ENCODE data around the gene VOPP1.
A peak's percentile ranks its signal among the peaks of the same experiment; 100 is the strongest.
"Not testable (repeated sequence)": the region's sequence is repeated elsewhere in the genome, so short reads cannot be mapped to it uniquely, and the experiment has no call there.

Gene VOPP1

DNA sequence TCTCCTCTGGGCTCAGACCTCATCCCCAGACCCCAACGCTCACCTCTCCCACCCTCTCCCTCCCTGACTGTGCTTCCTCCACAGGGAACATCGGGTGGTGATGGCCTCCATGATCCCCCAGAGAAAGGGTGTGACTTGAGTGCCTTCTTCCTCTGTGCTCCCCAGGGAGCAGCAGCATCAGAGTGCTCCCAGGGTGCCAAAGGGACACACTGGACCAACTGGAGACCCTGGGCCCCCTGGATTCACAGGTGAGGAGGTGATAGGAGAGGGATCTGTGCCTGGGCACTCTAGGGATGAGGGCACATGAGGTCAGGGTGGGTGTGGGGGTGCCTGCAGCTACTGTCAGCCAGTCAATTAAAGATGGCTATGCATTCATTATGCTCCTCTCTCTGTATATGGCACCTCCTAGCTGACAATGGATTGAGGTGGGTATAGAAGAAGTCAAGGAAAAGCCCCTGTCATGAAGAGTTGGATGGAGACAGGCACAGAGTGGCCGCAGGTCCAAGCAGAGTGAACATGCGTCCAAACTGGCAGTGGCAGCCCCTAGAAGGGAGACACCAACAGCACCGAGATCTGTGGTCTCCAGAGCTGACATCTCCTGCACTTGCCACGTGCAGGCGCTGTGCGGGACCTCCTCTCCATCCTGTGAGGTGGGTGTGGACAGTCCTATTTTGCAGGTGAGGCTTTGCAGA is 15.5 kb upstream of the VOPP1 start:
- FAIRE-seq: no peak

DNA sequence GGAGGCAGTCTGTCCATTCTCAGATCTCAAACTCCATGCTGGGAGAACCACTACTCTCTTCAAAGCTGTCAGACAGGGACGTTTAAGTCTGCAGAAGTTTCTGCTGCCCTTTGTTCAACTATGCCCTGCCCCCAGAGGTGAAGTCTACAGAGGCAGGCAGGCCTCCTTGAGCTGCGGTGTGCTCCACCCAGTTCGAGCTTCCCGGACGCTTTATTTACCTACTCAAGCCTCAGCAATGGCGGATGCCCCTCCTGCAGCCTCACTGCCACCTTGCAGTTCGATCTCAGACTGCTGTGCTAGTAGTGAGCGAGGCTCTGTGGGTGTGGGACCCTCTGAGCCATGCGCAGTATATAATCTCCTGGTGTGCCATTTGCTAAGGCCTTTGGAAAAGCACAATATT is 10.4 kb upstream of the VOPP1 start:
- not testable (repeated sequence) for DNase-seq (ENCODE audit: insufficient read length, low spot score); FAIRE-seq

More for the DNA sequence above, 15.5 kb upstream of the VOPP1 start:
- DNase-seq (ENCODE audit: insufficient read length, low spot score): no peak

GRCh38 chr7:55576753-55577152 is 4.5 kb upstream of the VOPP1 start:
- FAIRE-seq (no peak), DNase-seq (ENCODE audit: insufficient read length, low spot score) (no peak)

DNA sequence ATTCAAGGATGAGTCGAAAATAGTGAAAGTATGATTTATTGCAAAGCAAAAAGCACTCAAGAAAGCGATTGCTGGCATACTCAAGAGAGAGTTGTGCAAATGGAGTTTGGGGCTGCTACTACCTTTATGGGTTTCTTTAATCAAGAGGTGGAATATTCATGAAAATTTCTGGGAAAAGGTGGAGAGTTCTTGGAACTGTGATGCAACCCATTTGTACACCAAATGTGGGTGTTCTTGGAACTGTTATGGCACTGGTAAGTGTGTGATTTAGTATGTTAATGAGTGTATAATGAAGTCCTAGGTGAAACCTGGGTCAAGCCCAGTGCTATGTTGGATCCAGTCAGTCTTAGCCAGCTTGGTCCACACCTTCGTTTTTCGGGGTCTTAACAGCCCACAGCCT is 3.4 kb upstream of the VOPP1 start:
- no peak for DNase-seq (ENCODE audit: insufficient read length, low spot score)
- no peak for FAIRE-seq

- no peak for DNase-seq (ENCODE audit: insufficient read length, low spot score)
- FAIRE-seq: no peak
Observed at GRCh38 chr7:55575098-55575497, 2.8 kb upstream of the VOPP1 start.

DNA sequence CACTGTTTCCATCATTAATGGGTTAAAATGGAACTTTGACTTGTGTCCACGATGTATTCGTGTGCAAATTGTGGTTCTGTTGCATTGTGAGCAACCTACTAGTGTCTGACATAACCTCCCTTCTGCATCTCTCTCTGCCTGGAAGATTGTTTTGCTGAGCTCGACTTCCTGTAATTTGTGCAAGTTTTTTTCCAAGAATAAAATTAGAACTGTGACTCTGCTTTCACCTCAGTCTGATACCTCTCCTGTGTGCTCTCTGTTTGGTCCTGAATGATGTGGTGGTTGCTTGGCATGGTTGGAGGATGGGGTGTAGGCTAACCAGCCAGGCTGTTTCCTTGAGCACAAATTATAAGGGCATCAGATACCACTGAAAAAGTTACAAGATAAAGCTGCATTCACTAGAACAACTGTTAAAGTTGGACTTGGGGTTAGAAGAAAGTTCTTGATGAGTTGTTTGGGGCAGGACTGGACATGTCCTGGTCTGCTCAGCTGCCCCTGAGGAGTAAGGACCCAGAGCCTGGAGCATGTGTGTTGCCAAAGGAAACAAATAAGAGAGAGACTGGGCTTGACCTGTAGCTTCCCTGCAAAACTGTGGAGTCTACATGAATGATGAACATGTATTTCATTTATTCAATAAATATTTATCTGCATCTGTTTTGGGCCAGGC is 1.9 kb upstream of the VOPP1 start:
- DNase-seq (ENCODE audit: insufficient read length, low spot score): no peak
- FAIRE-seq: peak; percentile 31

DNA sequence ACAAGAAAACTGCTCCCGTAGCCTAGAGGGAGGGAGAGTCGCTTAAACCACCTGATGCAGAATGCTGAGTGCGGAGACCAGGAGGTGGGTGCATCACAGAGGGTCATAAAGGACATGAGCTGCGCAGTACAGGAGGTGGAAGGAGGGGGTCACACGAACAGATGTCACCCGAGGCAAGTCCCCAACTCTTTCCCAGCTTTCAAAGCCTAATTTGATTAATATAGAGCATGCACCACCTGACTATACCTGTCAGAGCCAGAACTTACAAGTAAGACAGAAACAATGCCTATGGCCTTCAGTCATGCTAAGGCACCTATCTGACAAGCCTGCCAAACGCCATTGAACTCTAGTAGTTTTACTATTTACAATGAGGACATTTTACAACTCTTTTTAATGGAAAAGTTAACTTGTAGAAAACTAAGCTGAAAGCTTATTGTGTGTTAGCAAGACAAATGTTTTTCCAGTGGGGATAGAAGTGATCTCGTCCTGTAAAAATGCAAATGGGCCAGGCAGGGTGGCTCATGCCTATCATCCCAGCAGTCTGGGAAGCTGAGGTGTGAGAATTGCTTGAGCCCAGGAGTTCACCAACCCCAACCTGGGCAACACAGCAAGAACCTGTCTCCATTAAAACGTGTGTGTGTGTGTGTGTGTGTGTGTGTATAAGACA is 1.1 kb upstream of the VOPP1 start:
- no peak for DNase-seq (ENCODE audit: insufficient read length, low spot score)
- FAIRE-seq: peak; percentile 48

GRCh38 chr7:55571511-55572377 is 558 bp downstream of the VOPP1 start:
- no peak for DNase-seq (ENCODE audit: insufficient read length, low spot score)
- peak; percentile 40 for FAIRE-seq

DNA sequence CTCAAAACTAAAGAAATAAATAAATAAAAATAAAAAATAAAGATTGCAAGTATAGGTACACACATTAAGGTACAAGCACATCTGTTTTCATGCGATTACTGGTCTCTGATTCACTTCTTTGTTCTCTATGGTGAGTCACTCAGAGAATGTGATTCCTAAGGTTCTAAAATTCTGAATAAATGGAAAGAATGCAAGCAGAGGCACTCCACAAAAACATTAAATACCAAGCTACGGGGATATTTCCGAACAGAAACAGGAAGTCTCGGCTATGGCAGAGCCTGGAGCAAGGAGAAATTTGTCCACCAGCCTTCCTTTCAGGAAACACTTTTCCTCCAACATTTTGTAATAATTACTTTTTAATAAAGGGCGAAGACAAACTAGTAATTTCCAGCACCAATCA is 1.4 kb downstream of the VOPP1 start:
- DNase-seq (ENCODE audit: insufficient read length, low spot score) (no peak), FAIRE-seq (no peak)

- FAIRE-seq: peak; percentile 98
- DNase-seq (ENCODE audit: insufficient read length, low spot score): no peak
Observed at GRCh38 chr7:55570218-55570873, 2.0 kb downstream of the VOPP1 start.

DNA sequence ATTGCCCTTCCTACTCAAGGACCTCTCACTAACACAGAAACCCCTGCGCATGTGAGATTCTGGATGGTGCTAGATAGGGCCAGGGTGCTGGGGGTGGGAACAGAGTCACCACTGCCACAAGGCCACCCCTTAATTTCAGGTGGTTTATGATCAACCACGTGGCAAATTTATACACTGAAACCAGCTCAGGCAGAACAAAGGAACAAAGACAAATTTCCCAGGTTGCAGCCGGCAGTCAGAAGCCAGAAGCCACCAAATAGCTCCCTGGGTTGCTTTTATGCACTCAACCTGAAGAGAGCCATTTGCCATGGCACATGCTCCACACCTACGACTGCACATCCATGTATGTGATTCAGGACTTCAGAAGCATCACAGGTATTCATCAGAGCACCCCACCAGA is 2.5 kb downstream of the VOPP1 start:
- FAIRE-seq (peak; percentile 82), DNase-seq (ENCODE audit: insufficient read length, low spot score) (no peak)

DNA sequence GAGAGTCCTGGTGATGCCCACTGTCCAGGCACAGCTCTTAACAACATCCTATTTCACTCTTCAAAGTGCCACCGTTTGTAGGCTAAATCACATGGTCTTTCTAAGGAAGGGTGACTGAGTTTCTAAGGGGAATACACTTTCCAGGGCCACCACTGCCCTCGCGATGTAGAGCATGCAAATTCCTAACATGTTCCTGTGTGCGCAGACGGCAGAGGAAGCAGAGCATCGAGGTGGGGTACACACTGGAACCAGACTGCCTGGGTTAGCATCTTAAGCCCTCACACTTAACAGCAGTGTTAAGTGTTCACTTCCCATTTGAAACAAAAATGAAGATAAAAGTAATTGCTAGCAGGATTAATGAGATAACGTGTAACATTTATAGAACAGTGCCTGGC is 3.0 kb downstream of the VOPP1 start:
- no peak for FAIRE-seq
- no peak for DNase-seq (ENCODE audit: insufficient read length, low spot score)

- no peak for DNase-seq (ENCODE audit: insufficient read length, low spot score)
- peak; percentile 76 for FAIRE-seq
Observed at GRCh38 chr7:55568613-55569268, 3.6 kb downstream of the VOPP1 start.

DNA sequence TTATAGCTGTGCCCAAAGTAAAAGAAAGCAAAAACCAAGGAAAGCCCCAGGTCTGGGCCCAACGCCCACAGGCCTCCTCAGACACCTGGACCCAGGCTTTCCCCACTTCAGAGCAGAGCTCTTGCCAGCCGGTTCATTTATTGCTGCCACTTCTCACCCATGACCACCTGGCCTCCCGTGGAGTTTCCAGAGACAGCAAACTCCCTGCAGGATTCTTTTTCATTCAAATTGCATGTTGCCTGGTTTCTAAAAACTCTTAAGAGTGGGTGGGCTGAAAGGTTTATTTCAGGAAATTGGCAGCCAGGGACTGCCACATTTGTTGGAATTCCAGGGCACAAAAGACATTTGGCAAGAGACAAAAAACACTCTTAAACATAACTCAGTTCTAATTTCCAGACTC is 4.7 kb downstream of the VOPP1 start:
- no peak for DNase-seq (ENCODE audit: insufficient read length, low spot score)
- FAIRE-seq: peak; percentile 79

GRCh38 chr7:55565681-55566080 is 6.6 kb downstream of the VOPP1 start:
- DNase-seq (ENCODE audit: insufficient read length, low spot score): no peak
- FAIRE-seq: peak; percentile 68

DNA sequence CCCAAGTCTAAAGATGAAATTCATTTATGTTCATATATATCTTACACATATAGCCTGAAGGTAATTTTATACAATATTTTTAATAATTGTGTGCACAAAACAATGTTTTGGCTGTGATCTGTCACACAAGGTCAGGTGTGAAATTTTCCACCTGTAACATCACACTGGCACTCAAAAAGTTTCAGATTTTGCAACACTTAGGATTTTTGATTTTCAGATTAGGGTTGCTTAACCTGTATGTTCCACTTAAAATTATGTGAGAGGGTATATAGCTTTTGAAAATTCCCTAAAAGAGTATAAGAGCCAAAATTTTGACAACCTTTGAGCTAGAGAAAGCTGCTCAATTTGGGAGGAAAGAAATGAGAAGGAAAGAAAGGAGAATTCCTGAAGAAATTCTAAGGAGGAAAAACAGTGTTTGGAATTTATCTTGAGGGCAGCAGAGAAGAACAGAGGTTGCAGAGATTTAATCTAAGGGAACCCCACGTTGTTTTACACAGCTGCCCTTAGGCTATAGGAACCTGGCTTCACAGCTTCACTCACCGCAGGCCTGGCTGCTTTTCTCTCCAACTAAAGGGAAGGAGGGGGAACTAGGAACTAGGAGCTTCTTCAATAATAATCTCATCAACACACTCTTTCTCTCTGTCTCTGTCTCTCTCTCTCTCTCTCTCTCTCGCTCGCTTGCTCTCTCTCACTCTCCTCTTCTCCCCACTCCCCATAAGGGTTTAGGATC is 8.5 kb downstream of the VOPP1 start:
- no peak for DNase-seq (ENCODE audit: insufficient read length, low spot score)
- no peak for FAIRE-seq

DNA sequence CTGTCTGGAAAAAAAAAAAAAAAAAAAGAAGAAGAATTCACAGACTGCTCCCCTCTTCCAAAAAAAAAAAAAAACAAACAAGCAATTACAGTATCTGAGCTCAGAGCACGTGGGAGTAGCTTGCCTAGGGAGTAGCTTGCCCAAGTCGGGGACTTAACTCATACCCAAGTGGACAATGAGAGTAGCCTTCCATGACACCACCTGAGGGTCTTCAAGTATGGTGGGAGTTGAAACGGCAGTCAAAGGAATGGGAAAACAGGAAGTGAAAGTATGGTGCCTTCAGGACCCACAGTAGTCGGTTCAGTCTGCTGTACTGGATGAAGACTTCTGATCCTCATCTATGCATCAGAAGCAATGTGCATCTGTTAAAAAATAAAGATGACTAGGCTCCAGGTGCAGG is 10.6 kb downstream of the VOPP1 start:
- FAIRE-seq: peak; percentile 76
- no peak for DNase-seq (ENCODE audit: insufficient read length, low spot score)

DNA sequence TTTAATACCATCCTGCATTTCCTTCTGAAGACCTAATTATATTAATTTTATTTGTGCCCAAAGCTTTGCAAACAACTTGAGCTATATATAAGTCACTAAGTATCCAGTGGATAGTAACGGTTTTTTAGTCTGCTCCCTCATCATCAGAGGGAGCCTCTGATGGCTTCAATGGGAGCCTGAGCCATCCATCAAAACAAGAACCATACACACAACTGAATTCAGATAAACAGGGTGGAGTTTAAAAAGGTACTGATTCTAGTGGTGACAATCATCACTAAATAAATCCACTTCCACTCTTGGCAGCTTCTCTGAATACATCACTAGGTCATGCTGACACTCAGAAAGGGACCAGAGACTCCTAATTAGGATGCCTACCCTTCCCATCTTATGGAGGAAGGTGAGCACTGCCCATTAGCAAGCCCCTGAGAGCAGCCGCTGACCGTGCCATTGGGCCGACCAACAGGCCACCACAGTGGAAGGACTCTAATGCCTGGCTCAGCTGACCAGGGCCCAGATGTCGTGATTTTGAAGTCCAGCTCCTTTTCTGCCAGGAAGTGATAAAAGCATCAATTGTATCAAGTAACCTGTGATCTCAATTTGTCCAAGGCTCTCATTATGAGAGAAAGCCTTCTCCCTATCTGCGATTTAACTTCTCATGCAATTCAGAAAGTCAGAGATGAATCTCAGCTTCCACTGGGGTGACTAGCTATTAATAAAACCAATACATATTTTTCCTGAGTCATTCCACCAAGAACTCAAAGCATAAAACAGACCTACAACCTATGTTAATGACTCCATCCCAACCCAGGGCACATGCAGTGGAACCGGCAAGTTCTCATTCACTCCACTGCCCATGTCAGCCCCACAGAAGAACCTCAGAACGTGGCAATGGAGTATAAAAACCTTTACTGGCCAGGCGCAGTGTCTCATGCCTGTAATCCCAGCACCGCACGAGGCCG is 13.1 kb downstream of the VOPP1 start:
- DNase-seq (ENCODE audit: insufficient read length, low spot score): no peak
- FAIRE-seq: peak; percentile 23

All from GM19239 (cell line).